Fibroblast of lung (primary cell): ENCODE data around the gene SOX10. TPM values are rescaled to one million over a fixed set of nuclear protein-coding genes. Genes with fewer than 3 reads are reported as not detected.

Experiments
- DNase-seq, 2 donors: peaks; one replicate each; pipeline versions ENCODE4 v3.0.0 to v3.0.0-alpha.2; 2010; ENCODE audit warnings: low read depth in 2 of 2
- H2AFZ ChIP-seq: 2 replicates; pipeline ENCODE4 v1.5.1; 2012; ENCODE audit warnings: low read length, control low read depth, inconsistent platforms
- H3K27ac ChIP-seq: 2 replicates; pipeline ENCODE4 v1.5.1; 2011; ENCODE audit warnings: low read length, control low read depth; ENCODE audit not compliant: insufficient read depth
- H3K27me3 ChIP-seq: 2 replicates; pipeline ENCODE4 v1.5.1; 2011; ENCODE audit warnings: mild to moderate bottlenecking, low read length; ENCODE audit not compliant: control insufficient read depth, insufficient read depth
- H3K36me3 ChIP-seq: 2 replicates; pipeline ENCODE4 v1.5.1; 2011; ENCODE audit warnings: low read length; ENCODE audit not compliant: control insufficient read depth, insufficient read depth
- H3K4me1 ChIP-seq: 2 replicates; pipeline ENCODE4 v1.5.1; 2011; ENCODE audit warnings: low read length; ENCODE audit not compliant: control insufficient read depth, insufficient read depth; ENCODE audit errors: extremely low read depth
- H3K4me2 ChIP-seq: 2 replicates; pipeline ENCODE4 v1.5.1; 2011; ENCODE audit warnings: low read length, control low read depth; ENCODE audit not compliant: insufficient read depth; ENCODE audit errors: extremely low read depth
- H3K4me3 ChIP-seq, 4 experiments: fragments of 200-600 bp in 1 of 4; sonication (generic) in 1 of 4; replicated peaks in 1 of 4; 2 replicates each; pipeline ENCODE4 v1.5.1; 2011 to 2016; ENCODE audit warnings: low read length in 4 of 4, low read depth in 3 of 4, mild to moderate bottlenecking in 3 of 4, control low read depth in 2 of 4, inconsistent platforms in 1 of 4, mixed read lengths in 1 of 4; ENCODE audit not compliant: insufficient read depth in 1 of 4; ENCODE audit errors: control extremely low read depth in 1 of 4
- H3K79me2 ChIP-seq: 2 replicates; pipeline ENCODE4 v1.5.1; 2012; ENCODE audit warnings: mild to moderate bottlenecking, low read length, inconsistent platforms; ENCODE audit not compliant: control insufficient read depth, insufficient read depth
- H3K9ac ChIP-seq: 2 replicates; pipeline ENCODE4 v1.5.1; 2011; ENCODE audit warnings: mild to moderate bottlenecking, low read length, control low read depth; ENCODE audit not compliant: insufficient read depth
- H3K9me3 ChIP-seq: 2 replicates; pipeline ENCODE4 v1.5.1; 2012; ENCODE audit warnings: low read depth, low read length; ENCODE audit not compliant: control insufficient read depth, insufficient read depth
- H4K20me1 ChIP-seq: 2 replicates; pipeline ENCODE4 v1.5.1; 2011; ENCODE audit warnings: low read length; ENCODE audit not compliant: control insufficient read depth, insufficient read depth; ENCODE audit errors: extremely low read depth
- CTCF ChIP-seq, 2 donors: IDR thresholded peaks in 1 of 2; conservative IDR thresholded peaks in 1 of 2; 1 replicate in 1 of 2; 2 replicates in 1 of 2; pipeline ENCODE4 v1.5.1; 2011 to 2012; ENCODE audit warnings: low read length in 2 of 2, control low read depth in 1 of 2, inconsistent platforms in 1 of 2, low read depth in 1 of 2, mild to moderate bottlenecking in 1 of 2
- EZH2 ChIP-seq: IDR thresholded peaks from 2 replicates; pipeline ENCODE4 v1.5.1; 2012; ENCODE audit warnings: low read length, control low read depth, mild to moderate bottlenecking; ENCODE audit errors: missing control alignments
- polyA plus RNA-seq, 2 donors: library from polyadenylated mRNA; depleted of rRNA in 1 of 2; stranded (reverse) in 1 of 2; unstranded in 1 of 2; fragments of >200 nt; gene quantifications; 2 replicates each; pipeline ENCODE4 v1.2.1, GENCODE V29; 2011 to 2012; ENCODE audit warnings: missing spikeins in 1 of 2
- total RNA-seq: library from RNA; depleted of rRNA; stranded (reverse); fragments of >200 nt; gene quantifications from 2 replicates; pipeline ENCODE4 v1.2.1, GENCODE V29; 2014

SOX10 gene
- total and polyA plus RNA-seq, 2 donors (not counting 1 experiment from before 2014, with no cell fraction given): not detected

- peak; percentile 35 to 63 for DNase-seq
- Histone ChIP-seq H3K4me3 (no peak overlapping the region), H3K9me3 (no peaks in the 10 kb centered on the region), H4K20me1 (no peaks in the 10 kb centered on the region), H3K9ac (no peak overlapping the region), H3K27ac (no peak overlapping the region), H3K79me2 (no peaks in the 10 kb centered on the region), H3K4me1 (peaks cover 4% of the 10 kb centered on the region), H3K4me2 (peak overlapping the region; percentile 5), H3K27me3 (no peaks in the 10 kb centered on the region), H2AFZ (peak overlapping the region; percentile 55), H3K36me3 (no peaks in the 10 kb centered on the region)
- TF ChIP-seq CTCF (conservative IDR thresholded peaks at IDR 0.05 in 1 of 2, IDR thresholded peaks at IDR 0.05 in 1 of 2; ENCODE audit: low read depth in 1 of 2, low read length in 2 of 2): no peak
- TF ChIP-seq EZH2: no peak
Measured at GRCh38 chr22:38016182-38017151, 32.1 kb upstream of the SOX10 start.

GRCh38 chr22:38014083-38014482 lies 29.7 kb upstream of the SOX10 start:
- no peak overlapping the region for H2AFZ ChIP-seq
- H3K9me3 ChIP-seq: no peaks in the 10 kb centered on the region
- H3K79me2 ChIP-seq: no peaks in the 10 kb centered on the region
- no peaks in the 10 kb centered on the region for H3K36me3 ChIP-seq
- no peak overlapping the region for H3K9ac ChIP-seq
- H3K27me3 ChIP-seq: no peaks in the 10 kb centered on the region
- no peak for DNase-seq
- no peak overlapping the region for H3K27ac ChIP-seq
- peaks cover 4% of the 10 kb centered on the region for H3K4me1 ChIP-seq
- no peaks in the 10 kb centered on the region for H4K20me1 ChIP-seq
- H3K4me2 ChIP-seq: no peak overlapping the region
- no peak overlapping the region for H3K4me3 ChIP-seq
- TF ChIP-seq CTCF (conservative IDR thresholded peaks at IDR 0.05 in 1 of 2, IDR thresholded peaks at IDR 0.05 in 1 of 2; ENCODE audit: low read depth in 1 of 2, low read length in 2 of 2): no peak
- no peak for TF ChIP-seq EZH2

GRCh38 chr22:38012604-38013072 lies 28.3 kb upstream of the SOX10 start:
- H3K4me2 ChIP-seq: no peak overlapping the region
- no peak overlapping the region for H3K4me3 ChIP-seq
- no peaks in the 10 kb centered on the region for H3K9me3 ChIP-seq
- H3K79me2 ChIP-seq: no peaks in the 10 kb centered on the region
- H4K20me1 ChIP-seq: no peaks in the 10 kb centered on the region
- peak overlapping the region; percentile 2 for H2AFZ ChIP-seq
- DNase-seq: peak; percentile 45 to 67
- peaks cover 4% of the 10 kb centered on the region for H3K4me1 ChIP-seq
- no peak overlapping the region for H3K9ac ChIP-seq
- H3K36me3 ChIP-seq: no peaks in the 10 kb centered on the region
- H3K27me3 ChIP-seq: no peaks in the 10 kb centered on the region
- TF ChIP-seq EZH2: no peak
- no peak for TF ChIP-seq CTCF (conservative IDR thresholded peaks at IDR 0.05 in 1 of 2, IDR thresholded peaks at IDR 0.05 in 1 of 2; ENCODE audit: low read depth in 1 of 2, low read length in 2 of 2)
- no peak overlapping the region for H3K27ac ChIP-seq
